GM21529 (cell line): ENCODE measurements around the gene EPS8L2.

Experiments
- ATAC-seq: cut with Tn5 transposase; IDR thresholded peaks from one replicate; pipeline ENCODE4 v1.9.1; 2021; ENCODE audit not compliant: unreplicated experiment

The EPS8L2 gene

DNA sequence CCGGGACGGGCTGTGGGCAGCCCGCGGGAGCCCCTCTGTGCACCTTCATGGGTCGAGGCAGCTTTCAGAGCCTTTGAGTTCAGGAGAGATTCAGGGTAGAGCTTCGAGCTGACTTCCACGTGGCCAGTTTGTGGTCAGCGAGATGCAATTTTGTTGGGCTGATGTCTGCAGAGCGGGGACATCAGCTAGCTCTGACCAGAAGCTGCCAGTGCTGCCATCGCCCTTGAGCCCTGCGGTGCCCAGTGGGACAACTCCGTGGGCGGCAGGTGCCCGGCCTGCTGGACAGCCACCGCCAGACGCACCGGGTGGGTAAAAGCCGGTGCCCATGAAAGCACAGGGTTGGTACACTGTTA, 42.0 kb downstream of the EPS8L2 start:
- peak; percentile 5 for ATAC-seq

- ATAC-seq: no peak
Observed at GRCh38 chr11:749731-750130, 43.7 kb downstream of the EPS8L2 start.

DNA sequence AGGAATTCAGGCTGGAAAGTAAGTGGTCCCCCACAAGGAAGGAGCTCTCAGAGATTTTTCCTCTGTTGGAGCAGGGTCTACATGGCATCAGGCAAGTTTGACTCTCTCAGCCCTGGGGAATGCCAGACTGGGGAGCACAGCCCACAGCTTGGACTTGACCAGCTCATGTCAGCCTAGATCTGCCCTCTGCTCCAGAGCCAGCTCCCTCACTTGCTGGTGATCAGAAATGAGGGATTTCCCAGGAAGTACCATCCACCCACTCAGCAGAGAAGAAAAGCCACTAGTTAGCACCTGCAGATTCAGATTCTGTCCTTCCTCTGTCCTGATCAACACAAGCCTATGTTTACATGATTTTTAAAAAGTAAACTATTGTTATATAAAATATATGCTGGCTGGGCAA, 54.2 kb downstream of the EPS8L2 start:
- no peak for ATAC-seq

GRCh38 chr11:761526-762108, 55.6 kb downstream of the EPS8L2 start:
- no peak for ATAC-seq

DNA sequence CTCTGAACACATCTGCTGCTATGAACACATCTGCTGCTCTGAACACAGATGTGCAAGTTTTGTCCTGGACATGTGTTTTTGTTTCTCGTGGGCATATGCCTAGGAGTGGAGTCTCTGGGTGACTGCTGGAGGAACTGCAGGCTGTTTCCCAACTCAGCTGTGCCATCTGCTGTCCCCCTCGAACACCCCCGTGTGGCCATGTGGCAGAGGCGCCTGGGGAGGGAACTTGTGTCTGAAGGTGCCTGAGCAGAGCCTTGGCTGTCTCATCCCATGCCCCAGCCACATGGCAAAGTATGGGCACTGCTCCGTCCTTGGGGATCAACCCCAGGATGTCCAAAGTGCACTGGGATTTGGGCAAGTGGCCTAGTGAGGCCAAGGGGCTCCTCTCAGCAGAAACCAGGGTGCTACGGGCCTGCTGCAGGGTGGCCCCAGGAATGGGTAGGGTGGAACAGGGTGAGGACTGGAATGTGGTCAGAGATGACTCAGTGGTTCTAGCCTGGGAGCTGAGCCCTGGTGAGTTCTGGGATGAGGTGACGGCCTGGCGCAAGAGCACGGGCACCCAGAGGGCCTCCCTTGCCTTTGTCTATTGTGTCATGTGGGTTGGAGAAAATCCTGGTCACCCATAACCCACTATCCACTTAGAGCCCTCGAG, 56.5 kb downstream of the EPS8L2 start:
- no peak for ATAC-seq

- no peak for ATAC-seq
Observed at GRCh38 chr11:763073-763463, 57.0 kb downstream of the EPS8L2 start.

DNA sequence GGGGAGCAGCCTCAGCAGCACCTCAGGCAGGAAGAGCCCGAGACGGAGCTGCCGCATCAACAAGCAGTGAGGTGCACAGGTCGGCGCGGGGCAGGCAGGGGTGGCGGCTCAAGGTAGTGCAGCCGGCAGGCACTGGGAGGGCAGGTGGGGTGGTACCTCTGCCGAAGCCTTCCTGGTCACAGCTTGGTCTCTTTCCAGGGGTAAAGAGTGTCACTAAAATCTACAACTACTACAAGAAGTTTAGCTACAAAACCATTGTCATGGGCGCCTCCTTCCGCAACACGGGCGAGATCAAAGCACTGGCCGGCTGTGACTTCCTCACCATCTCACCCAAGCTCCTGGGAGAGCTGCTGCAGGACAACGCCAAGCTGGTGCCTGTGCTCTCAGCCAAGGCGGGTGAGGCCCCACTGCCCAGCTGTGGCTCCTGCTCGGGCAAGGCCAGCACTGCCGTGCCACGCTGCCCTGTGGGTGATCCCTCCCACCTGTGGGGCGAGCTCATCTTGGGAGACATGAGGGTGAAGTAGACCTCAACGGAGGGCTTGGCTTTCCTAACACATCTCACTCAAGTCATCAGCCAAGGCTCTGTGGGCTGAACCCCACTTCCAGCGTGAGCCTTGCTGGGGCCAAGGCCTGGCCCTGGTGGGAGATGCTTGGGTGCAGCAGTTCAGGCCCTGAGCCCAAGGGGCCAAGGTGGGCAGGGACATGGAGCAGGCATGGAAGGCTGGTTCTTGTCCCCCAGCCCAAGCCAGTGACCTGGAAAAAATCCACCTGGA, 57.7 kb downstream of the EPS8L2 start:
- ATAC-seq: no peak

DNA sequence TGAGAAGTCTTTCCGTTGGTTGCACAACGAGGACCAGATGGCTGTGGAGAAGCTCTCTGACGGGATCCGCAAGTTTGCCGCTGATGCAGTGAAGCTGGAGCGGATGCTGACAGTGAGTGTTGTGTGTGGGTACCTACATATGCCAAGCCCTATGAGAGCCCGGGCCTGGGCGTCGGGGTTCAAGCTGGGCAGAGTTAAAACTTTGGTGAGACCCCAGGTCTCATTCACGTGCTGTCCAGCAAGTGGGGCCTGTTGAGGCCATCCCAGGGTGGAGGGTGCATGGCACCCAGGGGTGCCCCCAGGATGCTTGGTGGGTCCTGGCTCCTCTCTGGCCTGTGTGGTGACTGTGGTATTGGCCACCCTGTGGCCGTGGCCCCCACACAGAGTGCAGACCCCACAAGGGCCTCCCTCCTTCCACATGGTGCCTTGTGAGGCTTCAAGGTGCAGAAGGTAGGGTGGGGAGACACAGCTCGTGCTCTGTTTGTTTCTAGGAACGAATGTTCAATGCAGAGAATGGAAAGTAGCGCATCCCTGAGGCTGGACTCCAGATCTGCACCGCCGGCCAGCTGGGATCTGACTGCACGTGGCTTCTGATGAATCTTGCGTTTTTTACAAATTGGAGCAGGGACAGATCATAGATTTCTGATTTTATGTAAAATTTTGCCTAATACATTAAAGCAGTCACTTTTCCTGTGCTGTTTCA, 58.4 kb downstream of the EPS8L2 start:
- ATAC-seq: no peak

- ATAC-seq: peak; percentile 44
Observed at GRCh38 chr11:765025-765801, 59.2 kb downstream of the EPS8L2 start.

DNA sequence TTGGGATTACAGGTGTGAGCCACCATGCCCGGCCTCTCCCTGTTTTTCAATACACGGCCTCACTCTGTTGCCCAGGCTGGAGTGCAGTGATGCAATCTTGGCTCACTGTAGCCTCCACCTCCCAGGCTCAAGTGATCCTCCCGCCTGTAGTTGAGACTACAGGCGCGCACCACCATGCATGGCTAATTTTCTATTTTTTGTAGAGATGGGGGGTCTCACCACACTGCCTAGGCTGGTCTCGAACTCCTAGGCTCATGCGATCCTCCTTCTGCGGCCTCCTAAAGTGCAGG, 59.7 kb downstream of the EPS8L2 start:
- ATAC-seq: no peak

DNA sequence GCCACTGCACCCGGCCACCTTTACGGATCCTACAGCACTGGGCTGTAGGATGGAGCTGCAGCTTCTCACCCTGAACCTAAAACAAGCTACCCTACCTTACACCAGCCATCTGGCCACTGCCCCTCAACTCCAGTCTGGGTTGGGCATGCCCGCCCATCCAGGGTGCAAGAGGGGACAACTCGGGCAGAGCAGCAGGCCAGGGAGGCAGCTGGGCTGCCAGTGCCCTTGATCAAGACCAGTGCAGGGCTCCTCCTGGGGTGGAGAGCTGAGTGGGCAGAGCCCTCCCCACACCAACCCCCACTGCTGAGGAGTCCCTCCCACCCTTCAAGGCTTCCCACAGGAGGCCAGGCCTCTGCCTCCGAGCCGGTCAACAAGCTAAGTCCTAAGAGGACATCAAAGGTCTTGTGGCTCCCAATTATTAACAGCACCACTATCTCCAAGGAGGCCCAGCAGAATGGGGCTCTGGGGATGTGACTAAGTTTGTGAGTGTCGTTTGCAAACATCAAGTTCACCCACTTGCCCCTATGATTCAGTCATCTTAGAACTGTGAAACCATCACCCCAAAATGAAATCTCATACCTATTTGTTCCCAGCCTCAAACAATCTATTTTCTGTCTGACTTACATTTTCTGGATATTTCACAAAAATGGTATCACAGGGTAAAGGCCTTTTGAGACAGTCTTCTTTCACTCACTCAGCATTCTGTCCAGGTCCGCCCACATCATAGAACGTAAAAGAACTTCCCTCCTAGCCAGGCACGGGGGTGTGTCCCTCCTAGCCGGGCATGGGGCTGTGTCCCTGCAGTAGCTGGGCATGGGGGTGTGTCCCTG, 60.3 kb downstream of the EPS8L2 start:
- ATAC-seq: no peak

GRCh38 chr11:766936-767210, 60.8 kb downstream of the EPS8L2 start:
- ATAC-seq: no peak

DNA sequence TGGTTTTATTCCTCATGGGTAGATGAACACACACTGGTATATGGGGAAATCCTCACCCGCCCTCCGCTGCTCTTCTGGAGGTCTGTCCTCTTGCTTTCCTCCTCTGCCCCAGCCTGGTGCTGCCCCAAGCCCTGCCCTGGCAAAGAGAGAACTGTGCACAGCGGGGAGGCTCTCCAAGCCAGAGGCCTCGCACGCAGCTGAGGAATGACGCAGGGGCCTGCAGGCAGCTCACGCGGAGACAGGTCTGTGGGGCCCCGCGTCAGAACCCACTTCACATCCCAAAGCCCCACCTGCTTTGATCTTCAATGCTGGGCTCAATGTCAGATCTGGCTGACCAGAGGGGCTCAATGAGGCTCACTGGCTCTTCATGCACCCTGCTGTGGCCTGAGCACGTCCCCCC, 61.2 kb downstream of the EPS8L2 start:
- ATAC-seq: no peak

GRCh38 chr11:769887-770641, 64.0 kb downstream of the EPS8L2 start:
- ATAC-seq: no peak

- no peak for ATAC-seq
Observed at GRCh38 chr11:770642-771616, 64.9 kb downstream of the EPS8L2 start.

GRCh38 chr11:771617-772204, 65.7 kb downstream of the EPS8L2 start:
- ATAC-seq: no peak

DNA sequence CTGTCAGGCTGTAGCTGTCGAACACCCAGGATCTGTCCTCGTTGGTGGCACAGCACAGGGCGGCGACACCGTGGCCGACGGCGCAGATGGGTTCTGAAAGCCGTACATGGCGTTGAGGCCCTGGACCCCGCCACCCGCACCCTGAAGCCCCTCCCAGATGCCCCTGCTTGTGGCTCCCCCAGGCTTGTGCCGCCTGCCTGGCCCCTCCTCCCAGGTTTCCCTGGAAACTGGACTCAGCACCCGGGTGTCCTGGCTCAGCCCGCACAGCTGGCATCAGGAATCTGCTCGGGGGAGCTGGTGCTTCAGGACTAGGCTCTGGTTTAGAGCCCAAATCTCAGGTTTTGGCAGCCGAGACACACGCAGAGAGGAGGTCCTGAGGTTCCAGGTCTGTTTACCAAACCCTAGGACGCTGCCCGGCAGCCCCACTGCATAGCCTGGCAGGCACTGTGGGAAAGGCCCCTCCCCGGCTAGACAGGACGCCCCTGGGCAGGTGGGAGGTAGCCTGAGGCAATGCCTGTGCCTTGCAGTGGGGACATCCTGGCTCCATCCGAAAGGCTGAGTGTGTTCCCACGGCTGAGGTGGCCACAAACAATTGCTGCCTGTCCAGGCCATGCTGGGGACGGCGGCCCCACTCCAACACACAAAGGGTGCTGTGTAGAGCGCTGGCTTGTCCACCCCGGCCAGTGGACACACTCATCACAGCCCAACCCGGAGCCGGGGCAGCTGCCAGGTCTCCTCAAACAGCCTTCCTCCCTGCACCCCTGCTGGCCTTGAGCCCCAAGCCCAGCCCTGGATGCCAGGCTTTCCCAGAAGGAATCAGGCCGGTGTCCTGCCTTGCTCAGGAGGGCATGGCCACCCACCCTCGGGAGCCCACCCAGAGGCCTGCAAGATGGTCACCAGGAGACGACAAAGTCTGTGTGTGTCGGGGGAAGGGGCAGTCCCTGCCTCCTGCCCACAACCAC, 66.7 kb downstream of the EPS8L2 start:
- ATAC-seq: no peak
